ENCODE measurements around the gene SRGAP2B.
"Not testable (repeated sequence)": the region's sequence is repeated elsewhere in the genome, so short reads cannot be mapped to it uniquely, and the experiment has no call there.

SRGAP2B gene

DNA sequence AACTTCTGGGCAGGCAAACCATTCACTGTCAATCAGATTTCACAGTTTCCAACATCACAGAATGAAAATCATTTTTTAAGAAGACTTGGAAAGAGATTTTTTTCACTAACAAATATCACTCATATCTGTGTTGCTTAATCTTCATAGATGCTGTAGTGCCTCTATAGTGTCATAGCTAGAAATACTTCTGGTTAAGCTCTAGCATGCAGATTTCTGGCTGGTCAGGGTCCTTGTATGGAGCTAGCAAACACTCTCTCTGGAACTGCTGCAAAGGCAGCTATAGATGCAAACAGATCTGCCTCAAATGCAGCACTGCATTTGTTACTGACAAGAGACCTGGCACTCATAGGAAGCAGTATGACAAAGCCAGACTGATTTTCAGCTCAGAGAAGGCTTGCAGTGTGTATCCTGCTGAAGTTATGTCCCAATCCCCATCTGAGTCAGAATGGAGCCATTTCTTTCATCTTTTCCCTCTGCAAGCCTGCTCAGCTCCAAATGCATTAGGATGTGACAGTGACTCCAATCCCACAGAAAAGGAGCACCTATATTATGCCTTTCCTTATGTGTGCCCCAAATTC lies 99.2 kb downstream of the SRGAP2B start:
- DNase-seq: not testable (repeated sequence)

DNA sequence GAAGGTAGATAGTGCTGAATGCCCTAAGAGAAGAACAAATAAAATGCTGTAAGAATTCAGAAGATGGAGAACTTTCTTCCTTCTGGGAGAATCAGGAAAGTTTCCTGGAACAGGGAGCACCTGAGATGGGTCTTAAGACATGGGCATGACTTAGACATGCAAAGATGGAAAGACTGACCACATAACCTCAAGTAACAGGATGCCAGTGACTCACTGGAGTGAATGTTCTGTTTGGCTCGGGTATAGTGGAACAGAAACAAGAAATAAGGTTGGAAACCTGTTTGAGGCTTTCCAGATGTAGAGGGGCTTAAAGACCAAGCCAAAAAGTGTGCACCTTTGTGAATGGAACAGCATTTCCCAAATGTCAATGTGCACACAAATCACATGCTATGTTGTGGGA lies 102.2 kb downstream of the SRGAP2B start:
- DNase-seq: not testable (repeated sequence)

DNA sequence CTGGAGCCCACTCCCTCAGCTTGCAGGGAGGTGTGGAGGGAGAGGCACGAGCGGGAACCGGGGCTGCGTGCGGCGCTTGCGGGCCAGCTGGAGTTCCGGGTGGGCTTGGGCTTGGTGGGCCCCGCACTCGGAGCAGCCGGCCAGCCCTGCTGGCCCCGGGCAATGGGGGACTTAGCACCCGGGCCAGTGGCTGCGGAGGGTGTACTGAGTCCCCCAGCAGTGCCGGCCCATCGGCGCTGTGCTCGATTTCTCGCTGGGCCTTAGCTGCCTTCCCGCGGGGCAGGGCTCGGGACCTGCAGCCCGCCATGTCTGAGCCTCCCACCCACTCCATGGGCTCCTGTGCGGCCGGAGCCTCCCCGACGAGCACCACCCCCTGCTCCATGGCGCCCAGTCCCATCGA lies 104.5 kb downstream of the SRGAP2B start:
- DNase-seq: not testable (repeated sequence)

GRCh38 chr1:144987131-144987530 lies 108.0 kb downstream of the SRGAP2B start:
- DNase-seq: not testable (repeated sequence)

DNA sequence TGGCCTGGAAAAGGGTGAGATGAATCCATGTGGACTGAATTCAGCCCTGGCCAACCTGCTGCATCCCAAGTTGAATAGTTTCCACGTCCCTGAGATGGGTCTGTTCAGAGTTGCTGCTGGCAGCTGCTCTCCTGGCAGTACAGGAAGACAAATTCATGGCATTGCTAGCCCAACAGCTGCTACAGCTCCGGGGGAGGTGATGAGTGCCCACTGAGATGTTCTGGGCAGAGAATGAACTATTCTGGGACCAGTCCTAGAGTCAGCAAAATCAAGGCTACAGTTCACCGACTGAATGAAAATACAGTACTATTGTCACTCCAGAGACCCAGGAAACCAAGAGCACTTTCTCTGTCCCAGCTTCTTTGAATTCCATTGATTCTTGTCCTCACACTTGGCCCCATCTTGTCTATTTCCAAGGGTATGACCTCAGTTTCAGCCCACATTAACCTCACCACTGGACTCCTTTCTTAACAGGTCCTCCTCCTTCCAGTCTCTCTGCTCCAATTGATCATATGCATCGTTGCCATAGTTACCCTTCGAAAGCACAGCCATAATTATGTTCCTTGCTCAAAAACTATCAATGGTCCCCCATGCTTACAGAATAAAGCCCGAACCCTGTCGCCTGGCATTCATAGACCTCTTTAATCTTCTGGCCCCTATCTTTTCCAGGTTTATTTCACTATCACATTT lies 108.8 kb downstream of the SRGAP2B start:
- not testable (repeated sequence) for DNase-seq

GRCh38 chr1:144985550-144986170 lies 109.5 kb downstream of the SRGAP2B start:
- not testable (repeated sequence) for DNase-seq

GRCh38 chr1:144982802-144983525 lies 112.2 kb downstream of the SRGAP2B start:
- DNase-seq: not testable (repeated sequence)

- not testable (repeated sequence) for DNase-seq
Observed at GRCh38 chr1:144981157-144981556, 114.0 kb downstream of the SRGAP2B start.

DNA sequence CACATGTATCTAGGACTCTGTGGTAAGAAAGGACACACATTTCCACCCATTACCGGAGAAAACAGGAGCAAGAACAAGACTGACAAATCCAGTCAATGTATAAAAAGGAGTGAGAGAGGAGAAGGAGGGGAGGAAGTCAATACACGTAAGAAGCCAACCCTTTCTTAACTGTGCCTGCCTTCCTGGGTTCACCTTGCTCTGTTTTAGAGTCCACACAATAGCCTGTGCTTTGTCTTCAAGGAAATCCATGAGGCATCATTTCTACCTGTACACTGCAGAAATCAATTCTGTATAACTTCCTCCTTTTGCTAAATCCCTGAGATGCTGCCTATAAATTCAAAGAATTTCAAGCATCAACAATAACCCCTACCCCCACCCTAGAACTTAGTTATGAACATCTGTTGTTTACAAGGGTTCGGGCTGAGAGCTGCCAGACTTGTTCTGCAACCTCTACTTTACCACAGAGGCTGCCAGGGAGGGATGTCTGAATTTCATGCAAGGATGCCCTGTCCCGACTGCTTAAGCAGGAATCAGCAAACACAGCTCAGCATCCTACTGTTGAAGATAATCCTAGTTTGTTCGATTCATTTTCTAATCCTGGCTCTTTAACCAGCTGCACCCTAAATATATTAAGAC lies 115.0 kb downstream of the SRGAP2B start:
- DNase-seq: not testable (repeated sequence)

DNA sequence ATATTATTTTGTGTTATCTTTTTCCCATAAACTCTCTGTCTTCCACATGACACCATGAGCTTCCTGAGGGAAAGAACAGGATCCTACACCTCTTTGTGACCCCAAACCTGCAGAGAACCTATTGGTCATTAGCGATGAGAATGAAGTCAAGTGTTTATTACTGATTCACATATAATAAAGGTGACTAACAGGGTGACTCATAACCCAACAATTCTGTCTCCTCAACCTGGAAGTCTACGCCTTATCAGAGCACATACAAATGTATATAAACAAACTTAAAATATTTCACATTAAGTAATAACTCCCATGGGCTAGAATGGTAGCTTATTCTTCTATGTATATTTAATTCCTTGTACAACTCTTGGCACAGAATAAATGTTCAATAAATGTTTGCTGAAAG lies 117.3 kb downstream of the SRGAP2B start:
- not testable (repeated sequence) for DNase-seq

GRCh38 chr1:144971936-144972335 lies 123.2 kb downstream of the SRGAP2B start:
- DNase-seq: not testable (repeated sequence)

DNA sequence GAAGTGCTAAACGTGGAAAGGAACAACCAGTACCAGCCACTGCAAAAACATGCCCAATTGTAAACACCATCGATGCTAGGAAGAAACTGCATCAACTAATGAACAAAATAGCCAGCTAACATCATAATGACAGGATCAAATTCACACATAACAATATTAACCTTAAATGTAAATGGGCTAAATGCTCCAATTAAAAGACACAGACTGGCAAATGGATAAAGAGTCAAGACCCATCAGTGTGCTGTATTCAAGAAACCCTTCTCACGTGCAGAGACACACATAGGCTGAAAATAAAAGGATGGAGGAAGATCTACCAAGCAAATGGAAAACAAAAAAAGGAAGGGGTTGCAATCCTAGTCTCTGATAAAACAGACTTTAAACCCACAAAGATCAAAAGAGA lies 128.6 kb downstream of the SRGAP2B start:
- not testable (repeated sequence) for DNase-seq

- DNase-seq: not testable (repeated sequence)
Observed at GRCh38 chr1:144964765-144965164, 130.4 kb downstream of the SRGAP2B start.

DNA sequence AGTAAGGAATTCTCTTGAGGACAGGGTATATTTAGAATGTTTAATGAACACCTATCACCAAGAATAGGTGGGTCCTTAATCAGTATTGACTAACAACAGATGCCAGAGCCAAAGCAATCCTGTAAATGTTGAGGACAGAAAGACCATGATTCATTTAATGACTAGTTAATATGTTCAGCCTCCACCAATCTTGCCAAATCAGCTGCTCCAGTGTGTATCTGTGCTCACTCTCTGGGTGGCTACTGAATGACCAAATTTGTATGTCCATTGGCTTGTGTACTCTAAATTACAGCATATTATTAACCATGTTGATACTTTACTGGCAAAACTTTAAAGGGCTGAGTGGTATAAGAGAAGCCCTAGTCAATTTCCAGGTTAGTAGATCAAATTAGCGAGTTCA lies 130.9 kb downstream of the SRGAP2B start:
- not testable (repeated sequence) for DNase-seq

DNA sequence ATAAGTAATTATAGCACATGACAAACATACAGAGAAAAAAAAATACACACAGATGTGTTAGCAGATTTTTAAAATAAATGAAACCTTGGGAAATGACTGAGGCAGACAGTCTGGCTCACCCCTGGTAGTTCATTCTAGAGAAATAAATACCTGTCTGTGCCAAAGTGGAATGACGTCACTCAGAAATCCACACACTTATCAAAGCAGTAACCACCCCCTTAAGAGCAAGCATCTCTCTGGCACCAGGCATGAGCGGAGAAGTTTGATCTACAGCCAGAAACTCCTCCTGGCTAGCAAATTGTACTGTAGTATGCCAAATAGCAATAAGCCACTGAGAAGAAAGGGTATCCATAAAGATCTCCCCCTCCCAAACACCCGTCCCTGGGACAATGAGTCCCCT lies 131.6 kb downstream of the SRGAP2B start:
- DNase-seq: not testable (repeated sequence)

GRCh38 chr1:144961604-144962583 lies 133.2 kb downstream of the SRGAP2B start:
- DNase-seq: not testable (repeated sequence)

GRCh38 chr1:144960929-144961488 lies 134.1 kb downstream of the SRGAP2B start:
- DNase-seq: not testable (repeated sequence)

DNA sequence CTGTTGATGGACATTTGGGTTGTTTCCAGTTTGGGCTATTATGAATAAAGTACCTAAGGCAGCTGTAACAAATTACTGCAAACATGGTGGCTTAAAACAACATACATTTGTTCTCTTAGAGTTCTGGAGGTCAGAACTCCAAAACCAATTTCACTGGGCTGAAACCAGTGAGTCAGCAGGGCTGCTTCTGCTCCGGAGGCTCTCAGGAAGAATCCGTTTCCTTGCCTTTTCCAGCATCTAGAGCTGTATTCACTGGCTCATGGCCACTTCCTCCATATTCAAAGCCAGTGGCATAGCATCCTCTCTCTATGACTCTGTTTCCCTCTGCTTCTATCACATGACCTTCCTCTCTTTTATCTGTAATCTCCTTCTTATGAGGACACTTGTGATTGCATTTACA lies 146.7 kb downstream of the SRGAP2B start:
- DNase-seq: not testable (repeated sequence)

DNA sequence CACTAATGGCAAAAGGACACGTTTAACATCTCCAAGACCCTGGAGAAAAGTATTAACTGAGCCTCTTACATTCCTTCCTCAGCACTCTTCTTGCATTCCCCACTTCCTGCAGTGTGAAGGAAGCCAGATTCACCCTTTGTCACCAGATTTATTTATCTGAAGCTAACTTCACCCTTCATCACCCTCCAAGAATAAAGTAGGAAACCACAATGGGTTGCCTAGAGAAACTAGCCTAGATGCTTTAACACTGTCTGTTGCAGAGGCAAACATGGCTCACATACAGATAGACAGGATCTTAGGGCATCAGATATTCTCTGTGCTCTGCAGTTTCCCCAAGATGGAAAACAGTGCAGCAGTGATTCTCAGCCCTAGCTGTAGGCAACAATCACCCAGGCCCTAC lies 147.6 kb downstream of the SRGAP2B start:
- not testable (repeated sequence) for DNase-seq

GRCh38 chr1:144946525-144947480 lies 148.3 kb downstream of the SRGAP2B start:
- not testable (repeated sequence) for DNase-seq
